Neural cell (in vitro differentiated cells): ENCODE measurements around the gene UFD1.

Source experiments
- EP300 ChIP-seq: fragments of 450-650 bp; conservative IDR thresholded peaks from 2 replicates; pipeline ENCODE4 v1.6.1; 2014; ENCODE audit warnings: antibody characterized with exemption, mild to moderate bottlenecking, moderate library complexity; ENCODE audit not compliant: poor library complexity, severe bottlenecking
- MXI1 ChIP-seq: fragments of 450-650 bp; conservative IDR thresholded peaks from 2 replicates; pipeline ENCODE4 v1.6.1; 2014; ENCODE audit warnings: antibody characterized with exemption, mild to moderate bottlenecking; ENCODE audit not compliant: poor library complexity, severe bottlenecking
- POLR2AphosphoS5 ChIP-seq: IDR thresholded peaks from 2 replicates; pipeline ENCODE4 v1.6.1; 2012
- TF ChIP-seq, protein P1 (sequence below): fragments of 450-650 bp; IDR thresholded peaks from 2 replicates; pipeline ENCODE4 v1.5.1; 2014; ENCODE audit warnings: antibody characterized with exemption, mild to moderate bottlenecking, moderate library complexity; ENCODE audit not compliant: poor library complexity, severe bottlenecking

DNA sequence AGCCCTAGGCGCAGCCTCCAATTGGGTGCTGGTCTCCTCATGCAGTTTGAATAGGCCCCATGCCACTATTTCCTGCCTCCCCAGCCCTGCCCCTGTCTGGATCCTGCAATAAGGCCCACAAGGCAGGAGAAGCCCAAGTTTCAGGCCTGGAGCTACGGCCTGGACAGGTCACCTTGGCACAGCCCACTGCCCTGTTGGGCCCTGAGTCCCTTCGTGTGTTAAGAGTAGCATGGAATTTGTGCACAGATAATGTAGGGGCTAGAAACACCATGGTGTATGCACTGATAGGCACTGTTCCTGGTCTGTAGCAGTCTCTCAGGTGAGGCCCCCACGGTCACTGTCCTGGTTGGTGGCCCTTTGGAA is 20.9 kb upstream of the UFD1 start:
- TF ChIP-seq, protein P1, sequence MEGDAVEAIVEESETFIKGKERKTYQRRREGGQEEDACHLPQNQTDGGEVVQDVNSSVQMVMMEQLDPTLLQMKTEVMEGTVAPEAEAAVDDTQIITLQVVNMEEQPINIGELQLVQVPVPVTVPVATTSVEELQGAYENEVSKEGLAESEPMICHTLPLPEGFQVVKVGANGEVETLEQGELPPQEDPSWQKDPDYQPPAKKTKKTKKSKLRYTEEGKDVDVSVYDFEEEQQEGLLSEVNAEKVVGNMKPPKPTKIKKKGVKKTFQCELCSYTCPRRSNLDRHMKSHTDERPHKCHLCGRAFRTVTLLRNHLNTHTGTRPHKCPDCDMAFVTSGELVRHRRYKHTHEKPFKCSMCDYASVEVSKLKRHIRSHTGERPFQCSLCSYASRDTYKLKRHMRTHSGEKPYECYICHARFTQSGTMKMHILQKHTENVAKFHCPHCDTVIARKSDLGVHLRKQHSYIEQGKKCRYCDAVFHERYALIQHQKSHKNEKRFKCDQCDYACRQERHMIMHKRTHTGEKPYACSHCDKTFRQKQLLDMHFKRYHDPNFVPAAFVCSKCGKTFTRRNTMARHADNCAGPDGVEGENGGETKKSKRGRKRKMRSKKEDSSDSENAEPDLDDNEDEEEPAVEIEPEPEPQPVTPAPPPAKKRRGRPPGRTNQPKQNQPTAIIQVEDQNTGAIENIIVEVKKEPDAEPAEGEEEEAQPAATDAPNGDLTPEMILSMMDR: no peak
- TF ChIP-seq MXI1 (no peak), POLR2AphosphoS5 (no peak), EP300 (no peak)
